OCI-LY3 (cell line): ENCODE data around the gene RAB5B.

Experiments used
- CTCF ChIP-seq: fragments of 200-600, 300-600 bp; sonication (generic); IDR thresholded peaks from 2 replicates; pipeline ENCODE4 v1.5.1; 2014; ENCODE audit warnings: antibody characterized with exemption, low read length, low read depth
- EZH2phosphoT487 ChIP-seq: fragments of 200-600 bp; shearing (Covaris generic); IDR thresholded peaks from 2 replicates; pipeline ENCODE4 v1.6.1; 2018; ENCODE audit warnings: antibody characterized with exemption, mixed run types, low read depth

GRCh38 chr12:55932551-55932910 is 41.3 kb upstream of the RAB5B start:
- TF ChIP-seq CTCF, result no peak
- no peak for TF ChIP-seq EZH2phosphoT487
